Thyroid gland (tissue), 4 donors: Measurements from ENCODE around the gene OGG1. TPM values are rescaled to one million over a fixed set of nuclear protein-coding genes. Genes with fewer than 3 reads are reported as not detected.

Experiments
- DNase-seq, 2 donors: peaks; one replicate each; pipeline ENCODE4 v3.0.0-alpha.2; 2019
- H3K27ac ChIP-seq, 3 donors: fragments of 200-600 bp; sonication (generic); 1 replicate in 2 of 3; 2 replicates in 1 of 3; pipeline ENCODE4 v1.5.1; 2016 to 2019; ENCODE audit warnings: mild to moderate bottlenecking in 1 of 3, moderate library complexity in 1 of 3
- H3K27me3 ChIP-seq: fragments of 200-600 bp; sonication (generic); one replicate; pipeline ENCODE4 v1.5.1; 2019
- H3K36me3 ChIP-seq, 2 donors: fragments of 200-600 bp; sonication (generic); one replicate each; pipeline ENCODE4 v1.5.1; 2016 to 2019
- H3K4me1 ChIP-seq, 2 donors: fragments of 200-600 bp; sonication (generic); one replicate each; pipeline ENCODE4 v1.5.1; 2017 to 2019
- H3K4me3 ChIP-seq, 3 donors: fragments of 200-600 bp; sonication (generic); replicated peaks in 1 of 3; 1 replicate in 2 of 3; 2 replicates in 1 of 3; pipeline ENCODE4 v1.5.1; 2016; ENCODE audit warnings: mild to moderate bottlenecking in 1 of 3
- H3K9me3 ChIP-seq: fragments of 200-600 bp; sonication (generic); one replicate; pipeline ENCODE4 v1.5.1; 2017
- POLR2A ChIP-seq, 2 donors: fragments of 450-650 bp; IDR thresholded peaks; one replicate each; pipeline ENCODE4 v1.6.1; 2017; ENCODE audit warnings: antibody characterized with exemption in 2 of 2, mild to moderate bottlenecking in 2 of 2, moderate library complexity in 1 of 2
- WGBS, 2 donors: methylation state at CpG; one replicate each; pipeline ENCODE4 v1.1.5; 2017; 5-methylcytosine and 5-hydroxymethylcytosine counted together
- intact Hi-C: fragments of 100-400 bp; cut with DNase I; formaldehyde crosslinking; loops from one replicate; pipeline ENCODE4 v1.15.1; 2023
- total RNA-seq, 4 donors: library from RNA; depleted of rRNA; stranded (reverse); fragments of >200 nt; gene quantifications; one replicate each; pipeline ENCODE4 v1.2.3, GENCODE V29; 2016
- TF ChIP-seq, protein P1 (sequence below), 6 experiments: fragments of 200-600 bp in 3 of 6; fragments of 450-650 bp in 3 of 6; sonication (generic) in 3 of 6; IDR thresholded peaks; one replicate each; pipeline ENCODE4 v1.5.1; 2016 to 2019; ENCODE audit warnings: antibody characterized with exemption in 6 of 6, mild to moderate bottlenecking in 2 of 6, inconsistent platforms in 1 of 6, moderate library complexity in 1 of 6

Gene OGG1
- total RNA-seq, 4 donors from 2014 or later = 23.7 to 46.6 (median 30.3) TPM

GRCh38 chr3:9779721-9780457, 30.1 kb downstream of the OGG1 start:
- TF ChIP-seq POLR2A (IDR thresholded peaks at IDR 0.05) = no peak
- Histone ChIP-seq H3K36me3 (peaks cover 5 to 25% of the 10 kb centered on the region in 2 donors), H3K4me1 (peaks cover 0 to 45% of the 10 kb centered on the region in 2 donors), H3K9me3 (no peaks in the 10 kb centered on the region), H3K27me3 (no peaks in the 10 kb centered on the region), H3K4me3 (no peak overlapping the region), H3K27ac (peak overlapping the region; percentile 40 to 76 (median 49))
- intact Hi-C loops = no loop called here
- DNase-seq = peak; percentile 82 to 89
- WGBS, 2 donors = 64 to 74% methylated on average over 8 of the region's 8 CpGs

GRCh38 chr3:9780458-9780812, 30.7 kb downstream of the OGG1 start:
- DNase-seq = peak; percentile 46 to 47
- Histone ChIP-seq H3K4me3 (no peak overlapping the region), H3K27ac (peak overlapping the region; percentile 43 to 76 (median 49)), H3K4me1 (peaks cover 0 to 45% of the 10 kb centered on the region in 2 donors), H3K27me3 (no peaks in the 10 kb centered on the region), H3K9me3 (no peaks in the 10 kb centered on the region), H3K36me3 (peaks cover 11 to 29% of the 10 kb centered on the region in 2 donors)
- 79 to 85% methylated on average over 10 of the region's 10 CpGs for WGBS, 2 donors
- no peak for TF ChIP-seq POLR2A (IDR thresholded peaks at IDR 0.05)
- TF ChIP-seq, protein P1, sequence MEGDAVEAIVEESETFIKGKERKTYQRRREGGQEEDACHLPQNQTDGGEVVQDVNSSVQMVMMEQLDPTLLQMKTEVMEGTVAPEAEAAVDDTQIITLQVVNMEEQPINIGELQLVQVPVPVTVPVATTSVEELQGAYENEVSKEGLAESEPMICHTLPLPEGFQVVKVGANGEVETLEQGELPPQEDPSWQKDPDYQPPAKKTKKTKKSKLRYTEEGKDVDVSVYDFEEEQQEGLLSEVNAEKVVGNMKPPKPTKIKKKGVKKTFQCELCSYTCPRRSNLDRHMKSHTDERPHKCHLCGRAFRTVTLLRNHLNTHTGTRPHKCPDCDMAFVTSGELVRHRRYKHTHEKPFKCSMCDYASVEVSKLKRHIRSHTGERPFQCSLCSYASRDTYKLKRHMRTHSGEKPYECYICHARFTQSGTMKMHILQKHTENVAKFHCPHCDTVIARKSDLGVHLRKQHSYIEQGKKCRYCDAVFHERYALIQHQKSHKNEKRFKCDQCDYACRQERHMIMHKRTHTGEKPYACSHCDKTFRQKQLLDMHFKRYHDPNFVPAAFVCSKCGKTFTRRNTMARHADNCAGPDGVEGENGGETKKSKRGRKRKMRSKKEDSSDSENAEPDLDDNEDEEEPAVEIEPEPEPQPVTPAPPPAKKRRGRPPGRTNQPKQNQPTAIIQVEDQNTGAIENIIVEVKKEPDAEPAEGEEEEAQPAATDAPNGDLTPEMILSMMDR (IDR thresholded peaks at IDR 0.05) = no peak
- intact Hi-C loops = no loop called here

DNA sequence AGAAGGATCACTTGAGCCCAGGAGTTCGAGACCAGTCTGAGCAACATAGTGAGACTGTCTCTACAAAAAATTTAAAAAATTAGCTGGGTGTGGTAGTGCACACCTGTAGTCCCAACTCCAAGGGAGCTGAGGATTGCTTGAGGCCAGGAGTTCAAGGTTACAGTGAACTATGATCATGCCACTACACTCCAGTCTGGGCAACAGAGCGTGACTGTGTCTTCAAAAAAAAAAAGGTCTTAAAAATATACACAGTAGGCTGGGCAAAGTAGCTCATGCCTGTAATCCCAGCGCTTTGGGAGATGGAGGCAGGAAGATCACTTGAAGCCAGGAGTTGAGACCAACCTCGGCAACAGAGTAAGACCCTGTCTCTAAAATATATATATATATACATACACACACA, 31.2 kb downstream of the OGG1 start:
- Histone ChIP-seq H3K27me3 (no peaks in the 10 kb centered on the region), H3K9me3 (no peaks in the 10 kb centered on the region), H3K4me3 (no peak overlapping the region), H3K4me1 (peaks cover 0 to 45% of the 10 kb centered on the region in 2 donors), H3K36me3 (peaks cover 14 to 32% of the 10 kb centered on the region in 2 donors), H3K27ac (peak overlapping the region; percentile 43 to 76 (median 49))
- no peak for DNase-seq
- intact Hi-C loops = no loop called here
- TF ChIP-seq POLR2A (IDR thresholded peaks at IDR 0.05) = no peak
- TF ChIP-seq, protein P1 (IDR thresholded peaks at IDR 0.05) = no peak
- 66 to 70% methylated on average over 4 of the region's 4 CpGs for WGBS, 2 donors

GRCh38 chr3:9781551-9781950, 31.8 kb downstream of the OGG1 start:
- WGBS, 2 donors = 87 to 93% methylated on average over 1 of the region's 1 CpG
- Histone ChIP-seq H3K9me3 (no peaks in the 10 kb centered on the region), H3K27me3 (no peaks in the 10 kb centered on the region), H3K27ac (peak overlapping the region; percentile 43 to 76 (median 49)), H3K4me3 (no peak overlapping the region), H3K36me3 (peaks cover 14 to 36% of the 10 kb centered on the region in 2 donors), H3K4me1 (peaks cover 0 to 45% of the 10 kb centered on the region in 2 donors)
- no peak for TF ChIP-seq POLR2A (IDR thresholded peaks at IDR 0.05)
- TF ChIP-seq, protein P1 (IDR thresholded peaks at IDR 0.05) = no peak
- intact Hi-C loops = no loop called here
- no peak for DNase-seq

DNA sequence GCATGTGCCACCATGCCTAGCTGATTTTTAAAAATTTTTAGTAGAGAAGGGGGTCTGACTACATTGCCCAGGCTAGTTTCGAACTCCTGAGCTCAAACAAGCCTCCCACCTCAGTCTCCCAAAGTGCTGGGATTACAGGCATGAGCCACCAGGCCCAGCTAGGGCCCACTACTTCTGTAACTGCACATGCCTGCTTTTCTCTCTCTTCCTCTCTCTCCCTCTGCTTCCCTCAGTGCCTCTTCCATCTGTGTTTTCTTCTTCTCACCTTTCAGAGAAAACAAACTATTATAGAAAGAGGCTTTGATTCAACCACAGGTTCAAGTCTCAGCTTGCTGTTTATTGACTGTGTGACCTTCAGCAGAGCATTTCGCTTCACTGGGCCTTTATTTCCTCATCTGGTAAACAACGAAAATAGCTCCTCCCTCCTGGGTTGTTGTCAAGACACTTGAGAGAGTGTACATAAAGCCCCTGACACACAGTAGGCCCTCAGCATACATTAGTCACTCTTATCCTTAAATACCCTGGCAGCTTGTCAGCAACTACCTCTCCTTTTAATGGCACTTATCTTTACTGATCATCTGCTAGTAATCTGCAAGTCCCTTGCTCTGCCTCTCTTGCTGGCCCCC, 32.3 kb downstream of the OGG1 start:
- WGBS, 2 donors = 80 to 92% methylated on average over 3 of the region's 3 CpGs
- no peak for TF ChIP-seq POLR2A (IDR thresholded peaks at IDR 0.05)
- TF ChIP-seq, protein P1 (IDR thresholded peaks at IDR 0.05) = no peak

More for the DNA sequence above, 32.3 kb downstream of the OGG1 start:
- Histone ChIP-seq H3K4me3 (no peak overlapping the region), H3K36me3 (peaks cover 18 to 36% of the 10 kb centered on the region in 2 donors), H3K9me3 (no peaks in the 10 kb centered on the region), H3K27ac (peak overlapping the region in 2 of 3 donors; percentile 43 to 49), H3K4me1 (peaks cover 0 to 45% of the 10 kb centered on the region in 2 donors), H3K27me3 (no peaks in the 10 kb centered on the region)
- no peak for DNase-seq
- intact Hi-C loops = no loop called here
